T-cell (primary cell): ENCODE measurements around the gene COPS3. TPM values are rescaled to one million over a fixed set of nuclear protein-coding genes. Genes with fewer than 3 reads are reported as not detected.
"Not testable (repeated sequence)": the region's sequence is repeated elsewhere in the genome, so short reads cannot be mapped to it uniquely, and the experiment has no call there.

ENCODE experiments used
- ATAC-seq, 4 experiments: fragments of 200-7000 bp in 3 of 4; fragments of 150-1000 bp in 1 of 4; cut with Tn5 transposase; replicated peaks in 1 of 4; 1 replicate in 3 of 4; 2 replicates in 1 of 4; pipeline ENCODE4 v1.10.0; 2021; ENCODE audit warnings: moderate library complexity in 3 of 4, mild to moderate bottlenecking in 2 of 4, moderate number of reproducible peaks in 1 of 4
- CTCF ChIA-PET, 2 donors: fragments of 300-600 bp; sonication (Branson Sonifier 250); formaldehyde crosslinking; loops; one replicate each; lab custom pipeline; 2022; ENCODE audit warnings: antibody characterized with exemption in 2 of 2; lab: Charles Lee
- POLR2A ChIA-PET, 2 donors: fragments of 300-600 bp; sonication (Branson Sonifier 250); formaldehyde crosslinking; loops; one replicate each; lab custom pipeline; 2022; ENCODE audit warnings: antibody characterized with exemption in 2 of 2; lab: Charles Lee
- DNase-seq, 35 experiments: peaks; one replicate each; pipeline versions ENCODE4 v3.0.0 to v3.0.0-alpha.2; 2013 to 2023
- H3K27ac ChIP-seq: one replicate; pipeline ENCODE4 v1.5.1; 2013; ENCODE audit warnings: low read length
- H3K27me3 ChIP-seq, 2 experiments: replicated peaks in 1 of 2; 1 replicate in 1 of 2; 2 replicates in 1 of 2; pipeline versions ENCODE4 v1.6.1 to v1.7.0; 2013; ENCODE audit warnings: low read length in 1 of 2, mixed read lengths in 1 of 2; ENCODE audit not compliant: control insufficient read depth in 2 of 2, insufficient read depth in 2 of 2; ENCODE audit errors: extremely low read depth in 1 of 2
- H3K36me3 ChIP-seq, 2 donors: 1 replicate in 1 of 2; 2 replicates in 1 of 2; pipeline versions ENCODE4 v1.6.1 to v1.7.0; 2013; ENCODE audit warnings: low read length in 1 of 2; ENCODE audit not compliant: control insufficient read depth in 2 of 2, insufficient read depth in 1 of 2; ENCODE audit errors: extremely low read depth in 1 of 2
- H3K4me1 ChIP-seq, 2 experiments: 1 replicate in 1 of 2; 2 replicates in 1 of 2; pipeline versions ENCODE4 v1.6.1 to v1.7.0; 2013; ENCODE audit warnings: low read length in 2 of 2, mixed read lengths in 1 of 2; ENCODE audit not compliant: insufficient read depth in 2 of 2, control insufficient read depth in 1 of 2; ENCODE audit errors: extremely low read depth in 1 of 2
- H3K4me3 ChIP-seq, 2 donors: 1 replicate in 1 of 2; 2 replicates in 1 of 2; pipeline versions ENCODE4 v1.5.1 to v1.7.0; 2013; ENCODE audit warnings: mild to moderate bottlenecking in 2 of 2, low read length in 1 of 2, moderate library complexity in 1 of 2; ENCODE audit not compliant: control insufficient read depth in 1 of 2; ENCODE audit errors: extremely low read depth in 1 of 2
- H3K9me3 ChIP-seq: 2 replicates; pipeline ENCODE4 v1.7.0; 2013
- H3K27ac Mint-ChIP-seq, 2 donors: one replicate each; pipeline ENCODE4 v1.8.0; 2020 to 2021; ENCODE audit warnings: mild to moderate bottlenecking in 2 of 2, mixed read lengths in 2 of 2
- H3K27me3 Mint-ChIP-seq, 2 donors: one replicate each; pipeline ENCODE4 v1.8.0; 2021 to 2022; ENCODE audit warnings: mixed read lengths in 2 of 2
- H3K36me3 Mint-ChIP-seq: one replicate; pipeline ENCODE4 v1.8.0; 2021; ENCODE audit warnings: mixed read lengths
- H3K4me1 Mint-ChIP-seq, 3 donors: one replicate each; pipeline ENCODE4 v1.8.0; 2020 to 2022; ENCODE audit warnings: mixed read lengths in 3 of 3, mild to moderate bottlenecking in 1 of 3
- H3K4me3 Mint-ChIP-seq, 3 donors: one replicate each; pipeline ENCODE4 v1.8.0; 2020 to 2022; ENCODE audit warnings: mild to moderate bottlenecking in 3 of 3, mixed read lengths in 3 of 3, moderate library complexity in 3 of 3
- H3K9me3 Mint-ChIP-seq, 3 donors: one replicate each; pipeline ENCODE4 v1.8.0; 2020 to 2022; ENCODE audit warnings: mixed read lengths in 3 of 3
- WGBS: methylation state at CpG from one replicate; pipeline ENCODE4 v1.1.5; 2013; ENCODE audit warnings: missing lambda C conversion rate; ENCODE audit not compliant: insufficient coverage; 5-methylcytosine and 5-hydroxymethylcytosine counted together
- total RNA-seq, 35 experiments: library from RNA in 6 of 35; stranded (reverse) in 6 of 35; fragments of 120-200 nt in 1 of 35; gene quantifications; one replicate each; pipeline versions ENCODE4 v1.2.1 to v1.2.4 and lab custom pipeline; 2013 to 2026

The COPS3 gene
- total RNA-seq, 5 donors from 2014 or later (not counting 1 experiment from before 2014, with no cell fraction given): 50.7 to 77.2 (median 55.6) TPM

DNA sequence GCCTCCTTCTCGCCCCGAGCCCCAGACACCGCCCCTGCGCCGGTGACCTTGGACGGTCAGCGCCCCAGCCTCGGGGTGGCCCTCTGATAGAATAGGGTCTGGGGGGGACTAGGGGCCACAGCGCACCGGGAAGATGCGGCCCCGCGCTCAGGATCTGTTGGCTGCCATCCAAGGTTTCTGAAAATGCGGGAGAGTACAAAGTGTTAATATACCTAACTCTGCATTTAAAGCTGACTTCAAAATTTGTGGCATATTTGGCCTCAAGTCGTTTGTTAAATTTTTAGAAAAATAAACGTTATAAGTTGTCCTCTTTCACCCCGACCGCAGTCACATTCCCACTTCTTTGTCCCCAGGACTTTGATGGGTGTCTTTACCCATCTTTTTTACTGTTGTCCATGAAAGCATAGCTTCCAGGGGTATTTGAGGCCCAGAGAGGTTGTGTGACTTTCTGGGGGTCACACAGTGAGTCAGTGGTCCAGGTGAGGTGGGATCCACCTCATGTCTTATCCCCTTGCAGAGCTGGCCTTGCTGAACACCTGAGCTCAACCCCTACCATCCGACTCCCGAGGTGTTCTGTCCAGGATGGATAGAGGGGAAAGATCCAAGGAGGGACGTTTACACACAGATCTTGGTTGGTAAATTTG lies 22.9 kb upstream of the COPS3 start:
- H3K36me3 Mint-ChIP-seq: no peaks in the 10 kb centered on the region
- ATAC-seq: no peak

DNA sequence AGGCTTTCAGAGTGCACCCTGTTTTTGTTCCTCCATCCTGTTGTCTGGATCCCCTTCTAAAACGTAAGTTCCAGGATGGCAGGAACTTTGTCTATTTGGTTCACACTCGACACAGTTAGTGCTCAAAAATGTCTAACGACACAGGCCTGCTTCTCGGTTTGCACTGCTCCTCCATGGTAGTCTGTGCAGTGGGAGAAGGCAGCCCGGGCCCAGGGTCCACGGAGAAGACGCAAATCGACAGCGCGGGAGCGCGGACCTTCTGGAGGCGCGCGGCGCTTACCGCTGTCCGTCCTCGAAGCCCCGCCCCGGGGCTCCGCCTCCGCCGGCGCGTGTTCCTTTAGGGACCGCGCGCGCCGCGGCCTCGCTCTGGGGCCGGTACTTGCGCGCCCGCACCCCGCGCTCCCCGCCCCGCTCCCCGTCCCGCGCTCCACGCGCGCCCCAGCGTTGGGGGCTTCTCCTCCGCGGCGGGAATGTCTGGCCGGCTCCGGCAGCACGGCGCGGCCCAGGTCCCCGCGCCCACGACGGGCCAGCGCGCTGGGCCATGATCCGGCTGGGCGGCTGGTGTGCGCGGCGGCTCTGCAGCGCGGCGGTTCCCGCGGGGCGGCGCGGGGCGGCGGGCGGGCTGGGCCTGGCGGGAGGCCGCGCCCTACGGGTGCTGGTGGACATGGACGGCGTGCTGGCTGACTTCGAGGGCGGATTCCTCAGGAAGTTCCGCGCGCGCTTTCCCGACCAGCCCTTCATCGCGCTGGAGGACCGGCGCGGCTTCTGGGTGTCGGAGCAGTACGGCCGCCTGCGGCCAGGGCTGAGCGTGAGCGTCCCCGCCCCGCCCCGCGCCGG lies 22.2 kb upstream of the COPS3 start, which contains the start of gene NT5M:
Gene NT5M, plus strand, starts transcription at position 364 of the 837 bp plus-strand sequence. Its CDS starts 178 bp downstream, at position 542.
- peak in 32 of 35 experiments; percentile 14 to 74 (median 46) for DNase-seq
- POLR2A ChIA-PET: no interaction called here
- Histone ChIP-seq H3K9me3 (no peaks in the 10 kb centered on the region), H3K27ac (peak within 1 kb of the TSS; percentile 38), H3K4me1 (peaks cover 19 to 45% of the 10 kb centered on the region in 2 experiments), H3K4me3 (peak within 1 kb of the TSS; percentile 50 to 66), H3K27me3 (peaks cover 0 to 16% of the 10 kb centered on the region in 2 experiments), H3K36me3 (no peaks in the 10 kb centered on the region)
- Mint-ChIP-seq H3K27ac (peak within 1 kb of the TSS; percentile 79 to 88), H3K9me3 (no peaks in the 10 kb centered on the region), H3K4me3 (peak within 1 kb of the TSS; percentile 82 to 89 (median 83)), H3K4me1 (peaks cover 33 to 36% (median 35%) of the 10 kb centered on the region in 3 donors), H3K27me3 (peaks cover 0 to 5% of the 10 kb centered on the region in 2 donors), H3K36me3 (no peaks in the 10 kb centered on the region)
- ATAC-seq: peak; percentile 69 to 80 (median 78)
- under 1% methylated on average over 107 of the region's 107 CpGs for WGBS
- CTCF ChIA-PET: no interaction called here

More for the DNA sequence above, 22.9 kb upstream of the COPS3 start:
- Histone ChIP-seq H3K36me3 (no peaks in the 10 kb centered on the region), H3K4me1 (peaks cover 19 to 45% of the 10 kb centered on the region in 2 experiments), H3K27me3 (peaks cover 0 to 16% of the 10 kb centered on the region in 2 experiments), H3K9me3 (no peaks in the 10 kb centered on the region), H3K4me3 (peak overlapping the region in 1 of 2 donors; percentile 35), H3K27ac (peak overlapping the region; percentile 38)
- peaks cover 0 to 5% of the 10 kb centered on the region in 2 donors for H3K27me3 Mint-ChIP-seq
- H3K4me1 Mint-ChIP-seq: peaks cover 33 to 36% (median 35%) of the 10 kb centered on the region in 3 donors
- H3K4me3 Mint-ChIP-seq: peak overlapping the region; percentile 71 to 83 (median 75)
- 9% methylated on average over 8 of the region's 21 CpGs for WGBS
- peak overlapping the region; percentile 78 to 88 for H3K27ac Mint-ChIP-seq
- DNase-seq: no peak
- ChIA-PET POLR2A (interaction anchor here in 1 of 2 donors (0.9 kb wide), 1 partner anchor 24 kb away, joined by 5 read pairs; no protein-coding TSS in a partner anchor), CTCF (interaction anchor here in 1 of 2 donors (1.1 kb wide), 1 partner anchor 15 kb away, joined by 3 read pairs; no protein-coding TSS in a partner anchor)
- H3K9me3 Mint-ChIP-seq: no peaks in the 10 kb centered on the region

DNA sequence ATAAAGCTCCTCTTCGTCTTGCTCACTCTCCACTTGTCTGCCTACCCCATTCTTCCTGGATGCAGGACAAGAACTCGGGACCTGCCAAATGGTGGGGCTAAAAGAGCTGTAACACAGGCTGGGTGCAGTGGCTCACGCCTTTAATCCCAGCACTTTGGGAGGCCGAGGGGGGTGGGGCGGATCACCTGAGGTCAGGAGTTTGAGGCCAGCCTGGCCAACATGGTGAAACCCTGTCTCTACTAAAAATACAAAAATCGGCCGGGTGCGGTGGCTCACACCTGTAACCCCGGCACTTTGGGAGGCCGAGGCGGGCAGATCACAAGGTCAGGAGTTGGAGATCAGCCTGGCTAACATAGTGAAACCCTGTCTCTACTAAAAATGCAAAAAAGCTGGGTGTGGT lies 20.6 kb upstream of the COPS3 start:
- H3K36me3 Mint-ChIP-seq, H3K27ac Mint-ChIP-seq, ATAC-seq, H3K36me3 ChIP-seq, DNase-seq, H3K27me3 Mint-ChIP-seq, H3K9me3 ChIP-seq, H3K9me3 Mint-ChIP-seq, H3K27ac ChIP-seq, H3K4me3 ChIP-seq: not testable (repeated sequence)
- peak overlapping the region in 1 of 3 donors; percentile 83 for H3K4me3 Mint-ChIP-seq
- peaks cover 33 to 36% (median 35%) of the 10 kb centered on the region in 3 donors for H3K4me1 Mint-ChIP-seq
- POLR2A ChIA-PET: interaction anchor here in 1 of 2 donors (0.9 kb wide), 1 partner anchor 21 kb away, joined by 5 read pairs; no protein-coding TSS in a partner anchor
- Histone ChIP-seq H3K4me1 (peaks cover 19 to 45% of the 10 kb centered on the region in 2 experiments), H3K27me3 (peaks cover 0 to 16% of the 10 kb centered on the region in 2 experiments)
- CTCF ChIA-PET: interaction anchor here in 1 of 2 donors (0.6 kb wide), 1 partner anchor 16 kb away, joined by 4 read pairs; no protein-coding TSS in a partner anchor
- 97% methylated on average over 10 of the region's 11 CpGs for WGBS

DNA sequence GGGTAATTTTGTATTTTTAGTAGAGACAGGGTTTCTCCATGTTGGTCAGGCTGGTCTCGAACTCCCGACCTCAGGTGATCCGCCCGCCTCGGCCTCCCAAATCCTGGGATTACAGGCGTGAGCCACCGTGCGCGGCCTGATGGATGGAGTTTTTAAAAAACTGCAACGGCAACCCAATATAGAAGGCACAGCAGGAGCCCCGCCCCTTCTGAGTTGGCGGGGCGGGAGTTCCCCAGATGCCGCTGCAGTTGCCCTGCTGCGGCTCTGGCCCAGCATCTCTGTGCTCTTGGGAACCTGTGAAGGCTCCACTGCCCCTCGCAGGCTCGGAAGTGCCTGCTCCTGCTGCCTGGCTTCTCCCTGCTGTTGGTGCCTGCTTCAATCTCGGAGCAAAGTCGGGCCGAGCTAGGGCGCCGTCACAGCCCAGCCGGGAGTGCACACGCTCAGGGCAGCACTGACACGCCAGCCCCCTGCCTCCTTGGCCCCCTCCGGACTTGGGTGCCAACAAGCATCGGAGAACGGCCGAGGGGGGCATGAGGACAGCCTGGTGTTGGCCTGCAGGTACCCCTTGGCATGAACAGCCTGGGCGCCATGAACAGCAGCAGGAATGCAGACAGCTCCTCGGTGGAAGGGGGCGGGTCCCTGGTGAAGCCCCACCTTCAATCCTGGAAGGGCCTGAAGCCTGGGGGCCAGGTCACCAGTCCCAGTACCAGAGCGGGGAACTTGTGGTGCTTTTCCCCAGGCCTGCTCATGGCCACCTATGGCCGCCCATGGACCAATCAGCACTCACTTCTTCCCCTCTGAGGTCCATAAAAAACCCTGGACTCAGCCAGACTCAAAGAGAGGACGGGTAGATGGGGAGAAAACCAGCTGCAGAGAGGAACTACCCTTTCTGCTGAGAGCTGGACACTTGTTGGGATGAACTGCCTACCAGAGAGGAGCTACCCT lies 19.9 kb upstream of the COPS3 start:
- 25% methylated on average over 33 of the region's 35 CpGs for WGBS
- POLR2A ChIA-PET: interaction anchor here in 1 of 2 donors (0.5 to 0.9 kb wide), 2 partner anchors 20 to 535 kb away, joined by 3 to 5 read pairs; no protein-coding TSS in a partner anchor
- DNase-seq: peak in 31 of 35 experiments; percentile 8 to 69 (median 41)
- CTCF ChIA-PET: no interaction called here
- peak; percentile 29 to 59 (median 32) for ATAC-seq
- Histone ChIP-seq H3K9me3 (no peaks in the 10 kb centered on the region), H3K4me1 (peaks cover 19 to 40% of the 10 kb centered on the region in 2 experiments), H3K27ac (no peak overlapping the region), H3K27me3 (peaks cover 0 to 16% of the 10 kb centered on the region in 2 experiments), H3K36me3 (no peaks in the 10 kb centered on the region), H3K4me3 (peak overlapping the region in 1 of 2 donors; percentile 26)
- Mint-ChIP-seq H3K9me3 (no peaks in the 10 kb centered on the region), H3K27ac (no peak overlapping the region), H3K4me3 (peak overlapping the region; percentile 28 to 57 (median 50)), H3K27me3 (peaks cover 0 to 5% of the 10 kb centered on the region in 2 donors), H3K36me3 (no peaks in the 10 kb centered on the region), H3K4me1 (peaks cover 31 to 32% (median 31%) of the 10 kb centered on the region in 3 donors)

DNA sequence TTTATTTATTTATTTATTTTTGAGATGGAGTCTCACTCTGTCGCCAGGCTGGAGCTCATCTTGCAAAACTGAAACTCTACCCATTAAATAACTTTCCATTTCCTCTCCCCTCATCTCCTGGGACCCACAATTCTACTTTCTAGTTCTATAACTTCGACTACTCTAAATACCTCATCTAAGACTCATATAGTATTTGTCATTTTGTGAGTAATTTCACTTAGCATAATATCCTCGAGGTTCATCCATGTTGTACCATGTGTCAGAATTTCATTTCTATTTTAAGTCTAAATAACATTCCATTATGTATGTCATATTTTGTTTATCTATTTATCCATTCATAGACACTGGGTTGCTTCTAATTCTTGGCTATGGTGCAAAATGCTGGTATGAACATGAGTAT lies 17.1 kb upstream of the COPS3 start:
- Mint-ChIP-seq H3K9me3 (no peaks in the 10 kb centered on the region), H3K36me3 (no peaks in the 10 kb centered on the region), H3K27me3 (peaks cover 0 to 6% of the 10 kb centered on the region in 2 donors), H3K4me3 (no peak overlapping the region), H3K4me1 (peaks cover 10 to 11% (median 11%) of the 10 kb centered on the region in 3 donors), H3K27ac (no peak overlapping the region)
- Histone ChIP-seq H3K9me3 (no peaks in the 10 kb centered on the region), H3K36me3 (no peaks in the 10 kb centered on the region), H3K4me3 (no peak overlapping the region), H3K27me3 (peaks cover 0 to 16% of the 10 kb centered on the region in 2 experiments), H3K4me1 (peaks cover 3 to 17% of the 10 kb centered on the region in 2 experiments), H3K27ac (no peak overlapping the region)
- WGBS: no CpG with 5 or more reads among the region's 3 CpGs
- ChIA-PET POLR2A (no interaction called here), CTCF (no interaction called here)
- no peak for ATAC-seq
- no peak for DNase-seq
